K562 (cell line): ENCODE data around the gene MCL1. TPM values are rescaled to one million over a fixed set of nuclear protein-coding genes. Genes with fewer than 3 reads are reported as not detected.

Experiments used
- BRD4 ChIP-seq: fragments of 200-600 bp; sonication (generic); IDR thresholded peaks from 2 replicates; pipeline ENCODE4 v1.6.1; 2017; ENCODE audit warnings: inconsistent platforms
- CBX1 ChIP-seq: sonication (generic); IDR thresholded peaks from 2 replicates; pipeline ENCODE4 v1.6.1; 2016; ENCODE audit warnings: antibody characterized with exemption, low read depth, mild to moderate bottlenecking
- CHD1 ChIP-seq: fragments of 200-600 bp; sonication (generic); IDR thresholded peaks from one replicate; pipeline ENCODE4 v1.6.1; 2012; ENCODE audit warnings: mild to moderate bottlenecking, moderate library complexity, low read length, inconsistent platforms
- ELK3 ChIP-seq: fragments of 450-650 bp; formaldehyde crosslinking; IDR thresholded peaks from 2 replicates; pipeline ENCODE4 v1.4.0; 2020; ENCODE audit warnings: mild to moderate bottlenecking
- FOXO4 ChIP-seq: fragments of 450-650 bp; formaldehyde crosslinking; IDR thresholded peaks from 2 replicates; pipeline ENCODE4 v1.4.0; 2020; ENCODE audit warnings: mild to moderate bottlenecking, moderate library complexity
- HNRNPL ChIP-seq: fragments of 200-400 bp; formaldehyde crosslinking; IDR thresholded peaks from 2 replicates; pipeline ENCODE4 v1.6.1; 2017; ENCODE audit warnings: low read depth, mild to moderate bottlenecking, low read length
- IFI16 ChIP-seq: fragments of 250-450 bp; sonication (Bioruptor Pico); IDR thresholded peaks from 2 replicates; pipeline ENCODE4 v2.1.2; 2022; ENCODE audit warnings: mild to moderate bottlenecking, inconsistent platforms
- MEF2D ChIP-seq: conservative IDR thresholded peaks from 2 replicates; pipeline ENCODE4 v1.6.1; 2016; ENCODE audit warnings: low read depth, missing genetic modification characterization, missing compliant biosample characterization
- NEUROD1 ChIP-seq: fragments of 150-350 bp; IDR thresholded peaks from 2 replicates; pipeline ENCODE4 v1.6.1; 2014; ENCODE audit warnings: borderline replicate concordance, low read length, low read depth; ENCODE audit not compliant: partially characterized antibody
- POLR2AphosphoS5 ChIP-seq: IDR thresholded peaks from 2 replicates; pipeline ENCODE4 v1.6.1; 2011; ENCODE audit warnings: mild to moderate bottlenecking, low read depth, low read length, moderate library complexity; ENCODE audit not compliant: control insufficient read depth, insufficient read depth
- RBM22 ChIP-seq: fragments of 200-400 bp; formaldehyde crosslinking; IDR thresholded peaks from 2 replicates; pipeline ENCODE4 v1.6.1; 2018; ENCODE audit warnings: low read length, low read depth; ENCODE audit not compliant: poor library complexity, severe bottlenecking
- RCOR1 ChIP-seq, 2 experiments: IDR thresholded peaks; 2 replicates each; pipeline ENCODE4 v1.6.1; 2012; ENCODE audit warnings: low read depth in 2 of 2, low read length in 2 of 2, borderline replicate concordance in 1 of 2, improper control_type of control experiment in 1 of 2
- RFX1 ChIP-seq: fragments of 450-650 bp; IDR thresholded peaks from 2 replicates; pipeline ENCODE4 v1.6.1; 2016; ENCODE audit warnings: mild to moderate bottlenecking, moderate library complexity
- TBP ChIP-seq: optimal IDR thresholded peaks from 2 replicates; pipeline ENCODE3; 2011; ENCODE audit warnings: low read depth, low read length, improper control_type of control experiment
- ZFX ChIP-seq: sonication (generic); formaldehyde crosslinking; IDR thresholded peaks from 2 replicates; pipeline ENCODE4 v1.8.0; 2022; ENCODE audit warnings: mild to moderate bottlenecking, missing genetic modification reagents, moderate library complexity
- ZNF23 ChIP-seq: fragments of 250-450 bp; sonication (Bioruptor Pico); IDR thresholded peaks from 2 replicates; pipeline ENCODE4 v1.4.0; 2020; ENCODE audit warnings: mild to moderate bottlenecking
- ZNF232 ChIP-seq: sonication (generic); formaldehyde crosslinking; IDR thresholded peaks from 2 replicates; pipeline ENCODE4 v1.8.0; 2022; ENCODE audit warnings: mild to moderate bottlenecking, missing genetic modification reagents
- ZNF274 ChIP-seq: IDR thresholded peaks from 2 replicates; pipeline ENCODE4 v1.6.1; 2011; ENCODE audit warnings: low read depth, mild to moderate bottlenecking, low read length, moderate library complexity, borderline replicate concordance
- ZNF518B ChIP-seq: fragments of 250-450 bp; sonication (Bioruptor Pico); IDR thresholded peaks from 2 replicates; pipeline ENCODE4 v1.5.0; 2021; ENCODE audit warnings: mild to moderate bottlenecking, moderate library complexity
- ZNF830 ChIP-seq: fragments of 250-450 bp; sonication (Bioruptor Pico); IDR thresholded peaks from 2 replicates; pipeline ENCODE4 v1.5.0; 2021; ENCODE audit warnings: mild to moderate bottlenecking
- polyA plus RNA-seq, 8 experiments: library from polyadenylated mRNA; depleted of rRNA in 4 of 8; stranded (reverse) in 5 of 8; unstranded in 3 of 8; fragments of >200 nt; fragmentation: Nextera tagmentation in 2 of 8; fragmentation: Illumina TruSeq in 1 of 8; extraction: Ambion mirVana in 2 of 8; extraction: Trizol in 1 of 8; gene quantifications; 2 replicates each; pipeline versions ENCODE4 v1.2.1 to v1.2.3, GENCODE V29; 2011 to 2014; ENCODE audit warnings: inconsistent platforms in 1 of 8, missing spikeins in 1 of 8
- total RNA-seq, 7 experiments: library from RNA; depleted of rRNA in 6 of 7; stranded (reverse); fragments of >200 nt in 6 of 7; fragmentation: Illumina TruSeq in 2 of 7; extraction: Trizol in 2 of 7; gene quantifications; 2 replicates each; pipeline versions ENCODE4 v1.2.1 to v1.2.3, GENCODE V29; 2011 to 2021; ENCODE audit warnings: low replicate concordance in 1 of 7

The MCL1 gene
- total and polyA plus RNA-seq, 9 of the 15 experiments (the other 6 are each of a cell fraction or from before 2014, with no cell fraction given) = 27.1 to 224 (median 138) TPM

- TF ChIP-seq ZNF232 (CRISPR knock-in tag) (no peak), RBM22 (peak; percentile 74), HNRNPL (peak; percentile 37; the same call in 1 of the 2 replicates), MEF2D (tag) (no peak), CHD1 (peak; percentile 73), BRD4 (no peak), RFX1 (0 out of 2 replicates have a peak, but pooled peaks have one; percentile 11), RCOR1 (IDR thresholded peaks at IDR 0.05; ENCODE audit: borderline replicate concordance in 1 of 2, low read depth in 2 of 2, low read length in 2 of 2) (no peak), IFI16 (CRISPR knock-in tag) (no peak), ZNF830 (CRISPR knock-in tag) (no peak), CBX1 (no peak), ZNF23 (CRISPR knock-in tag) (0 out of 2 replicates have a peak, but pooled peaks have one; percentile 10), NEUROD1 (no peak), ELK3 (no peak), TBP (no peak), FOXO4 (CRISPR knock-in tag) (0 out of 2 replicates have a peak, but pooled peaks have one; percentile 35), ZNF518B (CRISPR knock-in tag) (no peak), ZFX (CRISPR knock-in tag) (peak; percentile 12; the same call in 1 of the 2 replicates), POLR2AphosphoS5 (peak; percentile 18), ZNF274 (no peak)
Measured at GRCh38 chr1:150576794-150577556, 2.4 kb downstream of the MCL1 start (continued).
